Activated naive CD4-positive, alpha-beta T cell treated with anti-CD3 and anti-CD28 coated beads, Interleukin-2, amount 10 ng/mL, durations not matched to agents 7 days and 5 days (primary cell): ENCODE measurements around the gene SAPCD1.

Source experiments
- CTCF ChIA-PET: fragments of 350-600 bp; sonication (Branson Sonifier 250); formaldehyde crosslinking; loops from one replicate; lab custom pipeline; 2021; ENCODE audit warnings: antibody characterized with exemption; lab: Charles Lee
- DNase-seq: peaks from one replicate; pipeline ENCODE4 v3.0.0-alpha.2; 2020
- H3K27ac Mint-ChIP-seq: one replicate; pipeline ENCODE4 v1.8.0; 2021; ENCODE audit warnings: mild to moderate bottlenecking, moderate library complexity, mixed read lengths
- H3K27me3 Mint-ChIP-seq: one replicate; pipeline ENCODE4 v1.8.0; 2021; ENCODE audit warnings: mild to moderate bottlenecking, mixed read lengths
- H3K36me3 Mint-ChIP-seq: one replicate; pipeline ENCODE4 v1.8.0; 2021; ENCODE audit warnings: mixed read lengths
- H3K4me1 Mint-ChIP-seq: one replicate; pipeline ENCODE4 v1.8.0; 2021; ENCODE audit warnings: mixed read lengths
- H3K4me3 Mint-ChIP-seq: one replicate; pipeline ENCODE4 v1.8.0; 2021; ENCODE audit warnings: mild to moderate bottlenecking, moderate library complexity, mixed read lengths
- H3K9me3 Mint-ChIP-seq: one replicate; pipeline ENCODE4 v1.8.0; 2021; ENCODE audit warnings: mixed read lengths

The SAPCD1 gene

DNA sequence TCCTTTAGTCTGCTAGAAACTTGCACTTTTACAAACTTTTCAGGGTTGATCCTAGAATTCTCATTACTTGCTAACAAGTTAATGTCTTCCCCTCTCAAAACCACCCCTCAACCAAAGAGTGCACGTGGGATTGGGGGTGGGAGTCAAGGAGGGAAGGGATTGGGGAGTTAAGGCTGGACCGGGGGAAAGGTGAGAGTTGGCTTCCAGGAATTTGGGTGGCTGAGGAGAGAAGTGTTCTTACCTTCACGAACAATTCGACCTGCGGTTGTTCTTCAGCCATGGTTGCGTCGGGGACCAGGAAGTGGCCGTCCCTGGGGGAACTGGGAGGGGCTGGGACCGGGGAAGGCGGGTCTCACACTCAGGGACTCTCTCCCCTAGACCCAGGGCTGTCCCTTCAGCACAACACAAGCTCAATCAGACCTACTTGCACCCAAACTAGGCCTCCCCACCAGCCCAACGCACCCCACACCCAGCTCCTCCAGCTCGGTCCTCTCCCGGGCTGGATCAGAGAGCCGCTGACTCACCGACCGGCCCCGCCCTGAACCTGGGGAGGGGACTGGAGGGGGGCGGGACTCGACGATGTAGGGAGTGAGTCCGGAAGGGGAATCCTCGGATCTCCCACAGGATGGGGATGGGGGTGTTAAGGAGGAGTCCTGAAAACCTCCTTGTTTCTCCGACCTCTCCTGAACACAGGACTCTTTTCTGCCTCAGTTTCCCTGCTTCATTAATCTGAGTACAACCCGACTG, 26.3 kb upstream of the SAPCD1 start, which contains the start of gene CLIC1:
Gene CLIC1 (minus strand): TSS at position 510 of the 747 bp plus-strand sequence. CDS start 230 bp downstream, at position 280.
- CTCF ChIA-PET = interaction anchor here (0.6 to 3.7 kb wide), 6 partner anchors 8 to 78 kb away, joined by 3 to 23 read pairs (median 4); no protein-coding TSS in a partner anchor
- Mint-ChIP-seq H3K27ac (peak within 1 kb of the TSS; percentile 93), H3K27me3 (peaks cover 5% of the 10 kb centered on the region), H3K4me1 (peaks cover 69% of the 10 kb centered on the region), H3K9me3 (no peaks in the 10 kb centered on the region), H3K36me3 (peaks cover 48% of the 10 kb centered on the region), H3K4me3 (peak within 1 kb of the TSS; percentile 100)
- DNase-seq = peak; percentile 88

GRCh38 chr6:31736768-31737314, 25.6 kb upstream of the SAPCD1 start:
- Mint-ChIP-seq H3K27me3 (peaks cover 5% of the 10 kb centered on the region), H3K4me1 (peaks cover 72% of the 10 kb centered on the region), H3K27ac (peak overlapping the region; percentile 93), H3K9me3 (no peaks in the 10 kb centered on the region), H3K36me3 (peaks cover 46% of the 10 kb centered on the region), H3K4me3 (peak overlapping the region; percentile 100)
- CTCF ChIA-PET = interaction anchor here (0.8 to 3.7 kb wide), 8 partner anchors 7 to 95 kb away, joined by 3 to 23 read pairs (median 4); partner anchors contain the start of gene DDAH2
- no peak for DNase-seq

DNA sequence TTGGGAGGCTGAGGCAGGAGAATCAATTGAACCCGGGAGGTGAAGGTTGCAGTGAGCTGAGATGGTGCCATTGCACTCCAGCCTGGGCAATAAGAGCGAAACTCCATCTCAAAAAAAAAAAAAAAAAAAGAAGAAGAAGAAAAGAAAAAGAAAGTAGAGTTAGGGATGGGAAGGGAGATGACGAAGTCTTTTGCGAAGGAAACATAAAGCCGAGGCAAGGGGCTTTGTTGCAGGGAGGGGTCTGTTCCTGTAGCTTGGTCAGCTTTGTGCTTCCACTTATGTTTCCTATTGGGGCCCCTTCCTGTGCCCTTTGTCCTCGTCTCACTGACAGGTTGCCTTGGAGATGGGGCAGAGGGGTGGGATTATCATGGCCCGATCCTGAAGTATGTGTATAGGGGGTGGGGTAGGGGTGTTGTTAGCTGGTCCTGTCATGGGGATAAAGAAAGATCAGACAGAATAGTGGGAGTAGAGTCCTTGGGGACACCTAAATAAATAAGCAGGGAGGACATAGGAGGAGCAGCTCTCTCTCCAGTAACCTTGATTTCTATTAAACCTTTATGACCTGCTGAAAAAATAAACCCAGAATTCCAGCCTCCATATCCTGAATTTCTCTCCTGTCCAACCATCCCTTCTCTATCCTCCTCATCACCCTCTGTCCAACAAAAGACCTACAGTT, 25.0 kb upstream of the SAPCD1 start:
- peak overlapping the region; percentile 100 for H3K4me3 Mint-ChIP-seq
- peaks cover 69% of the 10 kb centered on the region for H3K4me1 Mint-ChIP-seq

GRCh38 chr6:31737991-31738979, 24.2 kb upstream of the SAPCD1 start:
- H3K27ac Mint-ChIP-seq = peak overlapping the region; percentile 93
- peaks cover 66% of the 10 kb centered on the region for H3K4me1 Mint-ChIP-seq
- CTCF ChIA-PET = interaction anchor here (0.7 to 3.7 kb wide), 22 partner anchors 9 to 192 kb away, joined by 3 to 23 read pairs (median 4); partner anchors contain the start of genes ATP6V1G2, DDAH2, GPANK1 and HSPA1B

More for the DNA sequence above, 25.0 kb upstream of the SAPCD1 start:
- peak overlapping the region; percentile 93 for H3K27ac Mint-ChIP-seq
- DNase-seq = peak; percentile 55
- peaks cover 45% of the 10 kb centered on the region for H3K36me3 Mint-ChIP-seq
- peaks cover 5% of the 10 kb centered on the region for H3K27me3 Mint-ChIP-seq
- CTCF ChIA-PET = interaction anchor here (0.8 to 3.7 kb wide), 11 partner anchors 8 to 94 kb away, joined by 3 to 23 read pairs (median 4); partner anchors contain the start of genes DDAH2, GPANK1, LY6G5C and VARS1
- no peaks in the 10 kb centered on the region for H3K9me3 Mint-ChIP-seq

DNA sequence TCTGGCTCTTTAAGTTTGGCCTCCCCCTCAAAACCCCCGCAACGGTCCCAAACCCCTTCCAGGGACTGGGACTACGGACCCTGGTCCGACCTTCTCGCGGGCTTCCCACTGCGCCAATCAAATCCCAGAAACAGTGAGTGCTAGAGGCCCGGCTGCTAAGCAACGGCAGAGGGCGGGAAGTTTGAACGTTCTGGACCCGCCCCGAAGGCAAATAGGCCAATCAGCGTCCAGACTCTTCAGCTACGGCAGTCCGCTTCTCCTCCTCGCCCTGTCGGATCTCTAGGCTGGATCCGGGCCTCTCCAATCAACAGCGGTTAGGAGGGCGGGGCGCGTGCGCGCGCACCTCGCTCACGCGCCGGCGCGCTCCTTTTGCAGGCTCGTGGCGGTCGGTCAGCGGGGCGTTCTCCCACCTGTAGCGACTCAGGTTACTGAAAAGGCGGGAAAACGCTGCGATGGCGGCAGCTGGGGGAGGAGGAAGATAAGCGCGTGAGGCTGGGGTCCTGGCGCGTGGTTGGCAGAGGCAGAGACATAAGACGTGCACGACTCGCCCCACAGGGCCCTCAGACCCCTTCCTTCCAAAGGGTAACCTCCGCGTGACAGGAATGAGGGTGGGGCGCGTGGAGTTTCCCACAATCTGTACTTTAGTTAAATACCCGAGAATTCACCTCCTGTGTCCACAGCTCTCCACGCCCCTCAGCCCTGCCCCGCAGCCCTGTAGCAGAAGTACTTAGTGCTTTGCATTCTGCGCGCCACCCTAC, 22.6 kb upstream of the SAPCD1 start, which contains the start of gene MSH5:
Gene MSH5 (plus strand): TSS at position 367 of the 758 bp plus-strand sequence. CDS start 462 bp downstream, outside the sequence.
- Mint-ChIP-seq H3K36me3 (peaks cover 42% of the 10 kb centered on the region), H3K4me1 (peaks cover 52% of the 10 kb centered on the region), H3K27ac (peak within 1 kb of the TSS; percentile 93), H3K27me3 (peaks cover 5% of the 10 kb centered on the region), H3K4me3 (peak within 1 kb of the TSS; percentile 100), H3K9me3 (no peaks in the 10 kb centered on the region)
- peak; percentile 98 for DNase-seq
- CTCF ChIA-PET = interaction anchor here (0.7 to 3.7 kb wide), 12 partner anchors 8 to 218 kb away, joined by 3 to 23 read pairs (median 4); partner anchors contain the start of genes ATP6V1G2 and DDAH2

More at GRCh38 chr6:31737991-31738979, 24.2 kb upstream of the SAPCD1 start:
- Mint-ChIP-seq H3K4me3 (peak overlapping the region; percentile 100), H3K36me3 (peaks cover 50% of the 10 kb centered on the region), H3K27me3 (peaks cover 5% of the 10 kb centered on the region), H3K9me3 (no peaks in the 10 kb centered on the region)
- DNase-seq = peak; percentile 84

DNA sequence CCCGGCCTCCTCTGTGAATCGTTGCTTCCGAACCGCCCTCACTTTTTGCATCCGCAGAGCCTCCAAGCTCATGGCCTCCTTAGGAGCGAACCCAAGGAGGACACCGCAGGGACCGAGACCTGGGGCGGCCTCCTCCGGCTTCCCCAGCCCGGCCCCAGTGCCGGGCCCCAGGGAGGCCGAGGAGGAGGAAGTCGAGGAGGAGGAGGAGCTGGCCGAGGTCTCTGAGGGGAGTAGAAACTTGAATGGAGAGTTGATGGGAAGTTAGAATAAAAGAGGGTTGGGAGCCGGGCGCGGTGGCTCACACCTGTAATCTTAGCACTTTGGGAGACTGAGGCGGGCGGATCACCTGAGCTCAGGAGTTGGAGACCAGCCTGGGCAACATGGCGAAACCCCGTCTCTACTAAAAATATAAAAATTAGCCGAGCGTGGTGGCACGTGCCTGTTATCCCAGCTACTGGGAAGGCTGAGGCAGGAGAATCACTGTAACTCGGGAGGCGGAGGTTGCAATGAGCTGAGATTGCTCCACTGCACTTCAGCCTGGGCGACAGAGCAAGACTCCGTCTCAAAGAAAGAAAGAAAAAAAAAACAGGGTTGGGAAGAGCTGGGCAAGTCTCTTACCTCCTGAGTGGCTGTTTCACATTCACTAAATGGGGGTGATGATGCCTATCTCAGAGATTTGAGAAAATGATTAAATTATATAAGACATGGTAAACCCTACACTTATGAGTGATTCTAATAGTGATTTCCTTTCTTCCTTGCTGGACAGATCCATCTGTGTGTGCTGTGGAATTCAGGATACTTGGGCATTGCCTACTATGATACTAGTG, 21.8 kb upstream of the SAPCD1 start:
- H3K4me1 Mint-ChIP-seq = peaks cover 52% of the 10 kb centered on the region
- CTCF ChIA-PET = interaction anchor here (0.7 to 2.7 kb wide), 7 partner anchors 7 to 190 kb away, joined by 3 to 13 read pairs (median 3); partner anchors contain the start of gene DDAH2
- peak overlapping the region; percentile 100 for H3K4me3 Mint-ChIP-seq
- no peak for DNase-seq
- peaks cover 5% of the 10 kb centered on the region for H3K27me3 Mint-ChIP-seq
- peaks cover 38% of the 10 kb centered on the region for H3K36me3 Mint-ChIP-seq
- H3K27ac Mint-ChIP-seq = peak overlapping the region; percentile 93
- H3K9me3 Mint-ChIP-seq = no peaks in the 10 kb centered on the region

- H3K27ac Mint-ChIP-seq = peak overlapping the region; percentile 51
- H3K27me3 Mint-ChIP-seq = peaks cover 5% of the 10 kb centered on the region
- CTCF ChIA-PET = interaction anchor here (2.5 kb wide), 1 partner anchor 28 kb away, joined by 13 read pairs; no protein-coding TSS in a partner anchor
- DNase-seq = no peak
- H3K4me3 Mint-ChIP-seq = peak overlapping the region; percentile 100
- H3K4me1 Mint-ChIP-seq = peaks cover 49% of the 10 kb centered on the region
- H3K36me3 Mint-ChIP-seq = peaks cover 32% of the 10 kb centered on the region
- H3K9me3 Mint-ChIP-seq = no peaks in the 10 kb centered on the region
These were observed 20.6 kb upstream of the SAPCD1 start for GRCh38 chr6:31741815-31742214.

GRCh38 chr6:31742894-31743293, 19.6 kb upstream of the SAPCD1 start:
- Mint-ChIP-seq H3K36me3 (peaks cover 39% of the 10 kb centered on the region), H3K27me3 (peaks cover 5% of the 10 kb centered on the region), H3K4me3 (no peak overlapping the region), H3K4me1 (peaks cover 39% of the 10 kb centered on the region), H3K9me3 (no peaks in the 10 kb centered on the region), H3K27ac (no peak overlapping the region)
- CTCF ChIA-PET = interaction anchor here (1.1 to 1.4 kb wide), 2 partner anchors 27 to 53 kb away, joined by 3 to 4 read pairs; partner anchors contain the start of gene VARS1
- no peak for DNase-seq

DNA sequence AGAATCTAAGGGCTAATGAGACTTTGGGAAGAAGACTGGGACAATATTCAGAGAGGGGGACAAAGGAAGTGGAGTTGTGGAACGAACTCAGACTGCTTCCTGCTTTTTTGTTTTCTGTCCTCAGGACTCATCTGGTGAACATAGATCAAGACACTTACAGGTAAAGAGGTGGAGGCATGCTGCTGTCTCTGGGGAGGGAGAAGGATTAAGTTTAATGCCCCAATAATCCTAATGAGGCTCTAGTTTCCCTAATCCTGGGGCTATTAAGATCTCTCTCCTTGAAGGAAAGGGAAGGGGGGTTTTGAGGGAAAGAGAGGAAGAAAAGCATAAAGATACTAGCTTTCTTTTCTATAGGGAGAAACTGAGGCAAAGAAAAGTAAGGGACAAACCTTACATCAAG, 18.0 kb upstream of the SAPCD1 start:
- H3K4me1 Mint-ChIP-seq = peaks cover 23% of the 10 kb centered on the region
- peak overlapping the region; percentile 1 for H3K27ac Mint-ChIP-seq
- no peak for DNase-seq
- peaks cover 44% of the 10 kb centered on the region for H3K36me3 Mint-ChIP-seq
- CTCF ChIA-PET = interaction anchor here (0.6 to 3.3 kb wide), 2 partner anchors 9 to 25 kb away, joined by 3 to 9 read pairs; no protein-coding TSS in a partner anchor
- peaks cover 5% of the 10 kb centered on the region for H3K27me3 Mint-ChIP-seq
- no peak overlapping the region for H3K4me3 Mint-ChIP-seq
- H3K9me3 Mint-ChIP-seq = no peaks in the 10 kb centered on the region

DNA sequence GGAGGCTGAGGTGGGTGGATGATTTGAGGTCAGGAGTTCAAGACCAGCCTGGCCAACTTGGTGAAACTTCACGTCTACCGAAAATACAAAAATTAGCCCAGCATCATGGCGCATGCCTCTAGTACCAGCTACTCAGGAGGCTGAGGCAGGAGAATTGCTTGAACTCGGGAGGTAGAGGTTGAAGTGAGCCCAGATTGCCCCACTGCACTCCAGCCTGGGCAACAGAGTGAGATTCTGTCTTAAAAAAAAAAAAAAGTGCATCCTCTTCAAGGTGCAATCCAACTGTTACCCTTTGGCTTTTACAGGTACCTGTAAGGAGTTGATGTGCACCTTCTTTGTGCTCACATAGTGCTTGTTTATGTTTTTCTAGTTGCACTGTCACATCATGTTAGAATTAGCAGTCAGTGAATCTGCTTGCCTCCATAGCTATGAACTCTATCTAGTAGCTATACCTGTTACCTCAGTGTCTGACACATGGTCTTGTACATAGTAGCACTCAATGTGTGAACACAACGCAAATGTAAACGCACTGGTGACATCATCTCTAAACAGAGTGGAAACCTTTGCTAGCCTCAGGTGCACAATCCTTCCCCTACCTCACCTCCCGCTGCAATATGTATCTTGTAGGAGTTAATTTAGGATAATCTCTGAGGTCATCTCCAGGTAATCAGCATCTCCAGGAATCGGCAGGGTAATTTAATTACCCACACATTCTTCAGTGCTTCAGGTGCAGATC, 13.0 kb upstream of the SAPCD1 start:
- CTCF ChIA-PET = interaction anchor here (0.6 kb wide), 1 partner anchor 45 kb away, joined by 3 read pairs; no protein-coding TSS in a partner anchor
- no peak for DNase-seq
- no peaks in the 10 kb centered on the region for H3K4me1 Mint-ChIP-seq
- no peak overlapping the region for H3K4me3 Mint-ChIP-seq
- H3K9me3 Mint-ChIP-seq = no peaks in the 10 kb centered on the region
- H3K27ac Mint-ChIP-seq = peak overlapping the region; percentile 50
- H3K27me3 Mint-ChIP-seq = no peaks in the 10 kb centered on the region
- H3K36me3 Mint-ChIP-seq = peaks cover 18% of the 10 kb centered on the region
